Stimulated activated CD4-positive, alpha-beta T cell treated with anti-CD3 and anti-CD28 coated beads, Interleukin-4, amount 100 ng/mL, for 48 hours (primary cell): ENCODE measurements around the gene QSER1.
A peak's percentile ranks its signal among the peaks of the same experiment; 100 is the strongest.
"Not testable (repeated sequence)": the region's sequence is repeated elsewhere in the genome, so short reads cannot be mapped to it uniquely, and the experiment has no call there.

Experiments used
- DNase-seq, 2 donors: peaks; one replicate each; pipeline ENCODE4 v3.0.0-alpha.2; 2020; ENCODE audit warnings: low read depth in 2 of 2

Gene QSER1

GRCh38 chr11:32892355-32893092 is at the start of gene QSER1:
QSER1 (plus strand) TSS chr11:32892811; CDS start chr11:32893126, 315 bp downstream.
- DNase-seq: peak; percentile 63 to 69

GRCh38 chr11:32843544-32843943 is 49.1 kb upstream of the QSER1 start:
- DNase-seq: no peak

- no peak for DNase-seq
These were observed 45.1 kb upstream of the QSER1 start for GRCh38 chr11:32847511-32847910.

GRCh38 chr11:32849761-32850160 is 42.9 kb upstream of the QSER1 start:
- no peak for DNase-seq

- DNase-seq: no peak
These were observed 41.4 kb upstream of the QSER1 start for GRCh38 chr11:32851251-32851650.

- DNase-seq: no peak
These were observed 40.4 kb upstream of the QSER1 start for GRCh38 chr11:32852207-32852606.

- no peak for DNase-seq
These were observed 37.0 kb upstream of the QSER1 start for GRCh38 chr11:32855601-32856000.

GRCh38 chr11:32858731-32859130 is 33.9 kb upstream of the QSER1 start:
- no peak for DNase-seq

- no peak for DNase-seq
These were observed 30.6 kb upstream of the QSER1 start for GRCh38 chr11:32861850-32862577.

GRCh38 chr11:32864555-32864954 is 28.1 kb upstream of the QSER1 start:
- no peak for DNase-seq

GRCh38 chr11:32868752-32869151 is 23.9 kb upstream of the QSER1 start:
- not testable (repeated sequence) for DNase-seq

GRCh38 chr11:32870676-32871075 is 21.9 kb upstream of the QSER1 start:
- peak in 1 of 2 donors; percentile 4 for DNase-seq

- DNase-seq: no peak
These were observed 18.5 kb upstream of the QSER1 start for GRCh38 chr11:32874132-32874531.

GRCh38 chr11:32881286-32881685 is 11.3 kb upstream of the QSER1 start:
- DNase-seq: no peak

GRCh38 chr11:32883421-32883820 is 9.2 kb upstream of the QSER1 start:
- no peak for DNase-seq

GRCh38 chr11:32884023-32884422 is 8.6 kb upstream of the QSER1 start:
- DNase-seq: no peak

- no peak for DNase-seq
These were observed 7.7 kb upstream of the QSER1 start for GRCh38 chr11:32884770-32885384.

GRCh38 chr11:32885556-32885955 is 7.1 kb upstream of the QSER1 start:
- DNase-seq: no peak

- no peak for DNase-seq
These were observed 6.4 kb upstream of the QSER1 start for GRCh38 chr11:32886180-32886579.

GRCh38 chr11:32887707-32888383 is 4.8 kb upstream of the QSER1 start:
- DNase-seq: not testable (repeated sequence)

- not testable (repeated sequence) for DNase-seq
These were observed 4.3 kb upstream of the QSER1 start for GRCh38 chr11:32888384-32888710.

- DNase-seq: no peak
These were observed 3.8 kb upstream of the QSER1 start for GRCh38 chr11:32888805-32889204.
